NB4 (cell line): Measurements from ENCODE around the gene NYAP1.
"Not testable (repeated sequence)": the region's sequence is repeated elsewhere in the genome, so short reads cannot be mapped to it uniquely, and the experiment has no call there.

Experiments
- DNase-seq: peaks from one replicate; pipeline ENCODE4 v3.0.0; 2010; ENCODE audit warnings: low read depth
- H3K4me3 ChIP-seq: one replicate; pipeline ENCODE4 v1.5.1; 2011; ENCODE audit warnings: mild to moderate bottlenecking, low read depth, low read length, moderate library complexity
- CTCF ChIP-seq: IDR thresholded peaks from one replicate; pipeline ENCODE4 v1.5.1; 2012; ENCODE audit warnings: low read depth, low read length
- MAX ChIP-seq: IDR thresholded peaks from 2 replicates; pipeline ENCODE4 v1.6.1; 2011; ENCODE audit warnings: low read depth, low read length
- MYC ChIP-seq: IDR thresholded peaks from 2 replicates; pipeline ENCODE4 v1.6.1; 2011; ENCODE audit warnings: low read depth, low read length
- POLR2A ChIP-seq: IDR thresholded peaks from 2 replicates; pipeline ENCODE4 v1.6.1; 2011; ENCODE audit warnings: mild to moderate bottlenecking; ENCODE audit not compliant: insufficient read length; ENCODE audit errors: extremely low read depth

Gene NYAP1

GRCh38 chr7:100515072-100515532 lies 31.4 kb downstream of the NYAP1 start:
- TF ChIP-seq CTCF (no peak), POLR2A (no peak), MYC (no peak), MAX (no peak)
- no peak for DNase-seq
- H3K4me3 ChIP-seq: no peak overlapping the region

GRCh38 chr7:100516135-100516812 lies 32.5 kb downstream of the NYAP1 start:
- no peak for DNase-seq
- H3K4me3 ChIP-seq: no peak overlapping the region
- TF ChIP-seq MYC (no peak), CTCF (no peak), MAX (no peak), POLR2A (no peak)

- H3K4me3 ChIP-seq: no peak overlapping the region
- no peak for TF ChIP-seq POLR2A
- TF ChIP-seq CTCF: no peak
- TF ChIP-seq MAX: no peak
- TF ChIP-seq MYC: no peak
- DNase-seq: no peak
Measured at GRCh38 chr7:100517305-100517704, 33.6 kb downstream of the NYAP1 start.

GRCh38 chr7:100519580-100519979 lies 35.9 kb downstream of the NYAP1 start:
- TF ChIP-seq POLR2A (no peak), MYC (no peak), MAX (no peak), CTCF (no peak)
- no peak overlapping the region for H3K4me3 ChIP-seq
- no peak for DNase-seq

- TF ChIP-seq MAX (no peak), MYC (no peak), POLR2A (no peak), CTCF (no peak)
- no peak overlapping the region for H3K4me3 ChIP-seq
- DNase-seq: no peak
Measured at GRCh38 chr7:100520138-100520537, 36.4 kb downstream of the NYAP1 start.

GRCh38 chr7:100521076-100521475 lies 37.3 kb downstream of the NYAP1 start:
- TF ChIP-seq POLR2A (no peak), MYC (no peak), CTCF (no peak), MAX (no peak)
- no peak for DNase-seq
- H3K4me3 ChIP-seq: no peak overlapping the region

- DNase-seq, H3K4me3 ChIP-seq: not testable (repeated sequence)
Measured at GRCh38 chr7:100521909-100522593, 38.3 kb downstream of the NYAP1 start.

- not testable (repeated sequence) for H3K4me3 ChIP-seq, DNase-seq
Measured at GRCh38 chr7:100523192-100523591, 39.5 kb downstream of the NYAP1 start.
